Gastroesophageal sphincter (tissue), 4 donors: ENCODE results near the gene ARL6IP1. TPM values are rescaled to one million over a fixed set of nuclear protein-coding genes. Genes with fewer than 3 reads are reported as not detected.

Experiments used
- ATAC-seq: fragments of 150-250 bp; one replicate; pipeline ENCODE4 v1.9.1; 2016; ENCODE audit warnings: mild to moderate bottlenecking, moderate library complexity
- H3K27ac ChIP-seq, 4 donors: fragments of 200-600 bp; sonication (generic) in 3 of 4; 1 replicate in 3 of 4; 2 replicates in 1 of 4; pipeline ENCODE4 v1.5.1; 2016 to 2019
- H3K27me3 ChIP-seq: fragments of 200-600 bp; sonication (generic); one replicate; pipeline ENCODE4 v1.5.1; 2019
- H3K36me3 ChIP-seq, 2 donors: fragments of 200-600 bp; sonication (generic); one replicate each; pipeline ENCODE4 v1.5.1; 2019; ENCODE audit warnings: control low read depth in 1 of 2
- H3K4me1 ChIP-seq, 3 donors: fragments of 200-600 bp; sonication (generic); 1 replicate in 2 of 3; 2 replicates in 1 of 3; pipeline ENCODE4 v1.5.1; 2016 to 2019; ENCODE audit warnings: control low read depth in 2 of 3
- H3K4me3 ChIP-seq, 2 donors: fragments of 200-600 bp; sonication (generic); one replicate each; pipeline ENCODE4 v1.5.1; 2019; ENCODE audit warnings: mild to moderate bottlenecking in 1 of 2, moderate library complexity in 1 of 2
- H3K9me3 ChIP-seq, 3 donors: fragments of 200-600 bp; sonication (generic); one replicate each; pipeline ENCODE4 v1.5.1; 2017 to 2019; ENCODE audit warnings: control low read depth in 2 of 3
- EP300 ChIP-seq: sonication (generic); formaldehyde crosslinking; IDR thresholded peaks from one replicate; pipeline ENCODE4 v1.6.1; 2017; ENCODE audit warnings: antibody characterized with exemption, mild to moderate bottlenecking
- POLR2A ChIP-seq, 2 donors: fragments of 450-650 bp; IDR thresholded peaks; one replicate each; pipeline ENCODE4 v1.6.1; 2017; ENCODE audit warnings: antibody characterized with exemption in 2 of 2, mild to moderate bottlenecking in 2 of 2, moderate library complexity in 1 of 2
- POLR2AphosphoS5 ChIP-seq: sonication (generic); formaldehyde crosslinking; IDR thresholded peaks from one replicate; pipeline ENCODE4 v1.6.1; 2017; ENCODE audit warnings: antibody characterized with exemption
- WGBS, 2 donors: methylation state at CpG; one replicate each; pipeline ENCODE4 v1.1.5; 2018; ENCODE audit warnings: low coverage in 1 of 2; 5-methylcytosine and 5-hydroxymethylcytosine counted together
- total RNA-seq, 4 donors: library from RNA; depleted of rRNA; stranded (reverse); fragments of >200 nt; gene quantifications; one replicate each; pipeline ENCODE4 v1.1.0, GENCODE V29; 2016
- TF ChIP-seq, protein P1 (sequence below), 4 experiments: fragments of 200-600 bp in 2 of 4; fragments of 450-650 bp in 2 of 4; sonication (generic) in 1 of 4; IDR thresholded peaks; one replicate each; pipeline ENCODE4 v1.5.1; 2017 to 2019; ENCODE audit warnings: antibody characterized with exemption in 4 of 4, mild to moderate bottlenecking in 2 of 4, moderate library complexity in 2 of 4

ARL6IP1 gene
- total RNA-seq, 4 donors from 2014 or later, result 70.2 to 157 (median 112) TPM

- no peak overlapping the region for H3K4me3 ChIP-seq
- H3K36me3 ChIP-seq, result peaks cover 7 to 73% of the 10 kb centered on the region in 2 donors
- WGBS, 2 donors, result 50 to 100% methylated on average over 1 of the region's 13 CpGs
- ATAC-seq, result no peak
- H3K27me3 ChIP-seq, result no peaks in the 10 kb centered on the region
- H3K27ac ChIP-seq, result no peak overlapping the region
- no peaks in the 10 kb centered on the region for H3K9me3 ChIP-seq
- TF ChIP-seq, protein P1, sequence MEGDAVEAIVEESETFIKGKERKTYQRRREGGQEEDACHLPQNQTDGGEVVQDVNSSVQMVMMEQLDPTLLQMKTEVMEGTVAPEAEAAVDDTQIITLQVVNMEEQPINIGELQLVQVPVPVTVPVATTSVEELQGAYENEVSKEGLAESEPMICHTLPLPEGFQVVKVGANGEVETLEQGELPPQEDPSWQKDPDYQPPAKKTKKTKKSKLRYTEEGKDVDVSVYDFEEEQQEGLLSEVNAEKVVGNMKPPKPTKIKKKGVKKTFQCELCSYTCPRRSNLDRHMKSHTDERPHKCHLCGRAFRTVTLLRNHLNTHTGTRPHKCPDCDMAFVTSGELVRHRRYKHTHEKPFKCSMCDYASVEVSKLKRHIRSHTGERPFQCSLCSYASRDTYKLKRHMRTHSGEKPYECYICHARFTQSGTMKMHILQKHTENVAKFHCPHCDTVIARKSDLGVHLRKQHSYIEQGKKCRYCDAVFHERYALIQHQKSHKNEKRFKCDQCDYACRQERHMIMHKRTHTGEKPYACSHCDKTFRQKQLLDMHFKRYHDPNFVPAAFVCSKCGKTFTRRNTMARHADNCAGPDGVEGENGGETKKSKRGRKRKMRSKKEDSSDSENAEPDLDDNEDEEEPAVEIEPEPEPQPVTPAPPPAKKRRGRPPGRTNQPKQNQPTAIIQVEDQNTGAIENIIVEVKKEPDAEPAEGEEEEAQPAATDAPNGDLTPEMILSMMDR (IDR thresholded peaks at IDR 0.05), result no peak
- no peak for TF ChIP-seq POLR2AphosphoS5
- no peak for TF ChIP-seq POLR2A (IDR thresholded peaks at IDR 0.05)
- no peak for TF ChIP-seq EP300
- peaks cover 0 to 7% (median 0%) of the 10 kb centered on the region in 3 donors for H3K4me1 ChIP-seq
Observed at GRCh38 chr16:18809165-18809564, 7.8 kb upstream of the ARL6IP1 start.

GRCh38 chr16:18805257-18805773 is 4.0 kb upstream of the ARL6IP1 start:
- TF ChIP-seq, protein P1 (IDR thresholded peaks at IDR 0.05), result no peak
- TF ChIP-seq POLR2AphosphoS5, result no peak
- no peak for TF ChIP-seq POLR2A (IDR thresholded peaks at IDR 0.05)
- no peak for TF ChIP-seq EP300
- H3K27ac ChIP-seq, result peak overlapping the region in 2 of 4 donors; percentile 24 to 26
- WGBS, 2 donors, result 22 to 32% methylated on average over 2 of the region's 2 CpGs

DNA sequence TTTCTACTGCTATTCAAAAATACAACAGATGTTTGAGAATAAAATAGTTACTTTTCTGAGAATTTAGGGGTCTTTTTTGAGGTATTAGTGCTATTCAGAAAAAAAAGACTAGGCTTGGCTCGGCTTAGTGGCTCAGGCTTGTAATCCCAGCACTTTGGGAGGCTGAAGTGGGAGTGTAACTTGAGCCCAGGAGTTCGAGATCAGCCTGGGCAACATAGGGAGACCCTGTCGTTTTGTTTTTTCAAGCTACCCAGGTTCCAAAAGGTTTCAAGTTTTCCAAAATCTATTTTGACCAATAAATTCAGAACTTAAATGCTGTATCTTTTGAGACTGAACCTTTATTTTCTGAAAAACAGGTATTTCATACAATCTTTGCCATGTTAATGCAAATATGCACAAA is 3.2 kb upstream of the ARL6IP1 start:
- no peak for ATAC-seq
- peak overlapping the region in 3 of 4 donors; percentile 8 to 66 (median 22) for H3K27ac ChIP-seq
- 51 to 57% methylated on average over 3 of the region's 3 CpGs for WGBS, 2 donors

More at GRCh38 chr16:18805257-18805773, 4.0 kb upstream of the ARL6IP1 start:
- no peaks in the 10 kb centered on the region for H3K27me3 ChIP-seq
- H3K9me3 ChIP-seq, result no peaks in the 10 kb centered on the region
- ATAC-seq, result no peak
- peaks cover 1 to 40% of the 10 kb centered on the region in 2 donors for H3K36me3 ChIP-seq
- H3K4me1 ChIP-seq, result peaks cover 0 to 27% (median 6%) of the 10 kb centered on the region in 3 donors
- H3K4me3 ChIP-seq, result no peak overlapping the region

DNA sequence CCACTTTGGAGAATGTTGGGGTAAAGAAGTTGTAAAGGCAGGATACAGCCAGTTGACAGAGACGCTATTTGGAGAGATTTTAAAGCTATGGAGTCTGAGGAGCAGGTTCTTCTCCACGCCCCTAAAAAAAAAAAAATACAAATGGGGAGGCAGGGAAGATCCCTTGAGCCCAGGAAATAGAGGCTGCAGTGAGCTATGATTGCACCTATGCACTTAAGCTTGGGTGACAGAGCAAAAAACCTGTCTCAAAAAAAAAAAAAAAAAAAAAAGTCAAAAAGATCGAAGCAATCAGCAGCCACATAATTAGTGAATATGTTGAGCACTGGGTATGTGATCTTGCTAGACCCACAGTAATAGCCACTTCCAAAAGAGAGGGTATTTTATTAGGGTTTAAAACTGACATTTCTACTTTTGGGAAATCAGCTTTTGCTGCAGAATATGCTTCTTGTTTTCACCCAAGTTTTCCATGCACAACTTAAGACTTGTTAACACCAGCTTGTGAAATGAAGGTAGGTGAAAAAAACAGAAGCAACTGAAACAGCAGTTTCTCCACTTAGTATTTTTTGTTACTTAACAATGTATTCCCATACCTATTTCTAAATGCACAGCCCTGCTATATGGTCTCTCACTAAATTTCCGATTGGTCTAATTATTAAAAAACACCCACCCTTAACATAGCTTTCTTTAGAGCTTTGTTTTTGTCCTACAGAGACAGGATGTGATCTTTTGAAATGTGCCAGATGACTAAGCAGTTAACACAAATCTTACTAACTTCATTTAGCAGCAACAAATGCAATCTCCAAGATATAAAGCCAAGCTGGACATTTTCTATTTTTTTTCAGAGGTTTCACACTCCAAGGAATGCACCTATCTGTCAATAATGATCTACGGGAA is 2.5 kb upstream of the ARL6IP1 start:
- peak overlapping the region in 3 of 4 donors; percentile 8 to 66 (median 22) for H3K27ac ChIP-seq
- no peak for TF ChIP-seq POLR2A (IDR thresholded peaks at IDR 0.05)
- TF ChIP-seq EP300, result no peak
- TF ChIP-seq, protein P1 (IDR thresholded peaks at IDR 0.05), result no peak
- TF ChIP-seq POLR2AphosphoS5, result no peak
- H3K4me1 ChIP-seq, result peaks cover 0 to 42% (median 14%) of the 10 kb centered on the region in 3 donors
- H3K9me3 ChIP-seq, result no peaks in the 10 kb centered on the region
- 44 to 66% methylated on average over 4 to 5 of the region's 5 CpGs for WGBS, 2 donors
- peaks cover 0 to 25% of the 10 kb centered on the region in 2 donors for H3K36me3 ChIP-seq
- no peak for ATAC-seq
- H3K4me3 ChIP-seq, result no peak overlapping the region
- no peaks in the 10 kb centered on the region for H3K27me3 ChIP-seq

More for the DNA sequence above, 3.2 kb upstream of the ARL6IP1 start:
- peaks cover 0 to 35% (median 12%) of the 10 kb centered on the region in 3 donors for H3K4me1 ChIP-seq
- H3K9me3 ChIP-seq, result no peaks in the 10 kb centered on the region
- no peak for TF ChIP-seq POLR2AphosphoS5
- TF ChIP-seq POLR2A (IDR thresholded peaks at IDR 0.05), result no peak
- TF ChIP-seq, protein P1 (IDR thresholded peaks at IDR 0.05), result no peak
- no peak for TF ChIP-seq EP300
- H3K36me3 ChIP-seq, result peaks cover 0 to 32% of the 10 kb centered on the region in 2 donors
- no peak overlapping the region for H3K4me3 ChIP-seq
- no peaks in the 10 kb centered on the region for H3K27me3 ChIP-seq
